Activated gamma-delta T cell treated with anti-CD3 and anti-CD28 coated beads, Interleukin-2, amount 50 U/mL, for 16 hours (primary cell): ENCODE data around the gene INAVA.
"Not testable (repeated sequence)": the region's sequence is repeated elsewhere in the genome, so short reads cannot be mapped to it uniquely, and the experiment has no call there.

Experiments
- DNase-seq: peaks from one replicate; pipeline ENCODE4 v3.0.0-alpha.2; 2020; ENCODE audit warnings: low read depth

The INAVA gene

GRCh38 chr1:200963888-200964287 is 69.2 kb downstream of the INAVA start:
- DNase-seq: not testable (repeated sequence)
